Neutrophil (primary cell): ENCODE data around the gene MAGI3.

Experiments used
- H3K27ac ChIP-seq: fragments of 200-600 bp; sonication (generic); 2 replicates; pipeline ENCODE4 v1.5.1; 2016; ENCODE audit warnings: mild to moderate bottlenecking, moderate library complexity
- H3K27me3 ChIP-seq: fragments of 200-600 bp; sonication (generic); 2 replicates; pipeline ENCODE4 v1.6.0; 2016; ENCODE audit warnings: mild to moderate bottlenecking
- H3K36me3 ChIP-seq: fragments of 200-600 bp; sonication (generic); 2 replicates; pipeline ENCODE4 v1.5.1; 2017
- H3K4me1 ChIP-seq, 2 experiments: fragments of 200-600 bp in 1 of 2; sonication (generic) in 1 of 2; 1 replicate in 1 of 2; 2 replicates in 1 of 2; pipeline versions ENCODE4 v1.5.1 to v1.6.1; 2013 to 2016; ENCODE audit warnings: low read depth in 1 of 2, low read length in 1 of 2, mild to moderate bottlenecking in 1 of 2, moderate library complexity in 1 of 2; ENCODE audit not compliant: control insufficient read depth in 1 of 2, insufficient read depth in 1 of 2
- H3K4me3 ChIP-seq, 2 experiments: fragments of 200-600 bp in 1 of 2; sonication (generic) in 1 of 2; 1 replicate in 1 of 2; 2 replicates in 1 of 2; pipeline ENCODE4 v1.5.1; 2013 to 2016; ENCODE audit warnings: low read depth in 1 of 2, low read length in 1 of 2, mild to moderate bottlenecking in 1 of 2, moderate library complexity in 1 of 2
- H3K9me3 ChIP-seq: fragments of 200-600 bp; sonication (generic); 2 replicates; pipeline ENCODE4 v1.5.1; 2016
- TF ChIP-seq, protein P1 (sequence below): fragments of 200-600 bp; sonication (generic); IDR thresholded peaks from 2 replicates; pipeline ENCODE4 v1.5.1; 2016; ENCODE audit warnings: antibody characterized with exemption

Gene MAGI3

GRCh38 chr1:113370868-113371267 is 19.4 kb upstream of the MAGI3 start:
- no peaks in the 10 kb centered on the region for H3K27me3 ChIP-seq
- H3K9me3 ChIP-seq, result no peaks in the 10 kb centered on the region
- TF ChIP-seq, protein P1, sequence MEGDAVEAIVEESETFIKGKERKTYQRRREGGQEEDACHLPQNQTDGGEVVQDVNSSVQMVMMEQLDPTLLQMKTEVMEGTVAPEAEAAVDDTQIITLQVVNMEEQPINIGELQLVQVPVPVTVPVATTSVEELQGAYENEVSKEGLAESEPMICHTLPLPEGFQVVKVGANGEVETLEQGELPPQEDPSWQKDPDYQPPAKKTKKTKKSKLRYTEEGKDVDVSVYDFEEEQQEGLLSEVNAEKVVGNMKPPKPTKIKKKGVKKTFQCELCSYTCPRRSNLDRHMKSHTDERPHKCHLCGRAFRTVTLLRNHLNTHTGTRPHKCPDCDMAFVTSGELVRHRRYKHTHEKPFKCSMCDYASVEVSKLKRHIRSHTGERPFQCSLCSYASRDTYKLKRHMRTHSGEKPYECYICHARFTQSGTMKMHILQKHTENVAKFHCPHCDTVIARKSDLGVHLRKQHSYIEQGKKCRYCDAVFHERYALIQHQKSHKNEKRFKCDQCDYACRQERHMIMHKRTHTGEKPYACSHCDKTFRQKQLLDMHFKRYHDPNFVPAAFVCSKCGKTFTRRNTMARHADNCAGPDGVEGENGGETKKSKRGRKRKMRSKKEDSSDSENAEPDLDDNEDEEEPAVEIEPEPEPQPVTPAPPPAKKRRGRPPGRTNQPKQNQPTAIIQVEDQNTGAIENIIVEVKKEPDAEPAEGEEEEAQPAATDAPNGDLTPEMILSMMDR, result no peak
- H3K4me1 ChIP-seq, result no peaks in the 10 kb centered on the region
- no peak overlapping the region for H3K4me3 ChIP-seq
- H3K36me3 ChIP-seq, result no peaks in the 10 kb centered on the region
- H3K27ac ChIP-seq, result no peak overlapping the region

DNA sequence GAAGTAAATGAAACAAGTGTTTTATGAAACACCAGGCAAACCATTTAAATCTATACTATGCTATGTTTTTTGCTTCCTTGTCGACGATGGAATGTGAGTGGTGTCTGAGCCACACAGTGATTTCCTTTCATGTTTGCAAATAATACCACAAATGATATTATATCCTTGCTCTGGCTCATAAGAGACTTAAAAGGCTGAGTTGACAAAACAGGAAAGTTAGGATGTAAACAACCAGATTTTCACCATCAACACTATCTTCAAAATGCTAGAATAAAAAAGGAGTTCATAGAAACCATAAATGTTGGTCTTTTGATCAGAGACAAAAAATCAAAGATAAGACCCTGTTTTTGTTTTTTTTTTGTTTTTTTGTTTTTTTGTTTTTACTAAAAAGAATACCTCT is 17.8 kb upstream of the MAGI3 start:
- H3K36me3 ChIP-seq, result no peaks in the 10 kb centered on the region
- no peak overlapping the region for H3K4me3 ChIP-seq
- H3K27me3 ChIP-seq, result peaks cover 7% of the 10 kb centered on the region
- no peak overlapping the region for H3K27ac ChIP-seq
- H3K9me3 ChIP-seq, result no peaks in the 10 kb centered on the region
- TF ChIP-seq, protein P1, result no peak
- no peaks in the 10 kb centered on the region for H3K4me1 ChIP-seq

- H3K27ac ChIP-seq, result no peak overlapping the region
These were observed 16.7 kb upstream of the MAGI3 start for GRCh38 chr1:113373644-113374043.

GRCh38 chr1:113375878-113376277 is 14.4 kb upstream of the MAGI3 start:
- Histone ChIP-seq H3K4me3 (no peak overlapping the region), H3K27me3 (peaks cover 7% of the 10 kb centered on the region), H3K9me3 (no peaks in the 10 kb centered on the region), H3K27ac (no peak overlapping the region), H3K36me3 (no peaks in the 10 kb centered on the region), H3K4me1 (no peaks in the 10 kb centered on the region)
- TF ChIP-seq, protein P1, result no peak

More at GRCh38 chr1:113373644-113374043, 16.7 kb upstream of the MAGI3 start:
- H3K4me1 ChIP-seq, result no peaks in the 10 kb centered on the region
- TF ChIP-seq, protein P1, result no peak
- no peaks in the 10 kb centered on the region for H3K36me3 ChIP-seq
- H3K27me3 ChIP-seq, result peaks cover 7% of the 10 kb centered on the region
- no peak overlapping the region for H3K4me3 ChIP-seq
- H3K9me3 ChIP-seq, result no peaks in the 10 kb centered on the region

DNA sequence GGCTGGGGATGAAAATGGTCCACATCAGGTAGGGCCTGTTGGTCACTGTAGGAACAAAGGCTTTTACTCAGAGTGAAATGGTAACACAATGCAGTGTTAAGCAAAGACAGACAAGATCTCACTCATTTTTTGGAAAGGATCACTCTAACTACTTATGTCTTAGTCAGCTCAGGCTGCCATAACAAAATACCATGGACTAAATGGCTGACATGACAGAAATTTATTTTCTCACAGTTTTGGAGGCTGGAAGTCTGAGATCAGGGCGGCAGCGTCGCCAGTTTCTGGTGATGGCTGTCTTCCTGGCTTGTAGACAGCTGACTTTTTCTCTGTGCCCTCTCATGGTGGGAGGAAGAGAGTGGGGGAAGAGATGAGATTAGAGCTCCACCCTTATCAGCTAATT is 10.2 kb upstream of the MAGI3 start:
- Histone ChIP-seq H3K4me3 (no peak overlapping the region), H3K9me3 (no peaks in the 10 kb centered on the region), H3K27me3 (peaks cover 11% of the 10 kb centered on the region), H3K27ac (no peak overlapping the region), H3K4me1 (no peaks in the 10 kb centered on the region), H3K36me3 (no peaks in the 10 kb centered on the region)
- TF ChIP-seq, protein P1, result no peak

- Histone ChIP-seq H3K9me3 (no peaks in the 10 kb centered on the region), H3K27me3 (peaks cover 77% of the 10 kb centered on the region), H3K4me3 (no peak overlapping the region), H3K4me1 (peaks cover 19 to 21% of the 10 kb centered on the region in 2 experiments), H3K36me3 (no peaks in the 10 kb centered on the region), H3K27ac (no peak overlapping the region)
- TF ChIP-seq, protein P1, result no peak
These were observed 2.2 kb upstream of the MAGI3 start for GRCh38 chr1:113388017-113388620.
